Measurements from ENCODE around the gene MGAT3.

The MGAT3 gene

DNA sequence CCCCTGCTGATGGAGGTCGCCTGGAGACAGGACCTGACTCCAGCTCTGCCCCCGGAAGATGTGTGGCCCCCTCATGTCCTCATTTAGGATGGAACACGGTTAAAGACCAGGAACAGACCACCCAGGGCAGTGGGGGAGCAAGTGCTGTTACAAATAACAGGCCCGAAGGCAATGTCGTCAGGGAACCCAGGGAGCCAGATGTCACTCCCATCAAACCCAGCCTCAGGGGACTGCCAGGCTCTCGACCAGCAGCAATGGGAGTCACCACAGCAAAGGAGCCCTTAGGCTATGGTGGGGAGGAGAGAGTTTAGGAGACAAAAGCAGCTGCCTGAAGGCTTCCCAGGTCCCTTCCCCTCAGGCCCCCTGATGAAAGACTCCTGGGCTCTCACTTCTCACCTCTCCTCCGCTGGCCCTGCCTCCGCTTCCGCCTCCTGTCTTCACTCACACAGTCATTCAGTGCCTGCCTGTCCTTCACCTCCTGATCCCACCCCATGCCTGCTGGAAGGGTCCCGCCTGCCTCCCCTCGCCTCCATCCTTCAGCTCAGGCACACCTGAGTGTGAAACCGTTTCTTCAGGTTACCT lies 71.4 kb downstream of the MGAT3 start:
- DNase-seq (ENCODE audit: low spot score): peak; percentile 39

DNA sequence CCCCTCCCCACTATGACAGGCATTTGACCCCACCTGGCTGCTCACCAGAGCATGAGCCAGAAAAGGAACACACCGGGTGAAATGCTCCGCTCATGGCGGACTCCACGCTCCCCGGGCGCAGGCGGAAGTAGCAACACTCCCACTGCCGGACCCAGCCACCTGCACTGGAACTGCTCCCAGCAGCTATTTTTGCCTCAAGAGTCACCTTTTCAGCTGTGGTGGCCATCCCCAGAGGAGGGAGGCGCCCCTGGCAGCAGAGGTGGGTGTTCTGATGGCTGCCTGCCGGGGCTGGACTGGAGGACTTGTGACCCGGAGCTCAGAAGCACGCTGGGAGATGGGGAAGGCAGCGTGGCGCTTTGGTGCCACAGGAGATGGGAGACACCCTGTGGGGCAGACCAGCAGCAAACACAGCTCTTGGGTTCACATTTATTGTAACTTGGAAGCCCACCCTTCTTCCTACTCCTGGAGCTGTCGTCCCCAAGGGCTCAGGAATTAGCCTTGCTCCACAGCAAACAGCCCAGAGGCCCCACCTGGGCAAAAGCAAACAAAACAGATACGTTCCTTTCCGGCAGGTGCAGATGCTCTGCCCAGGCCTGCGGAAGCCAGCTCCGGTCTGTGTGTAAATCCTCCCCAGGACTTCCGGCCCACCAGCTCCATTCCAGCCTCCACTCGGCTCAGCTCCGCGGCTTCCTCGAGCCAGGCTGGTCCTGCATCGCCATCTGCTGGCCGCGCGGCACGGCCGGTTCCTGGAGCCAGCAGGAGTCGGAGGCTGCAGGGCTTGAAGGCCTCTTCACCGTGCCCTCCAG lies 72.1 kb downstream of the MGAT3 start:
- DNase-seq (ENCODE audit: low spot score): peak; percentile 90

GRCh38 chr22:39529487-39529851 lies 72.7 kb downstream of the MGAT3 start:
- DNase-seq (ENCODE audit: low spot score): no peak

DNA sequence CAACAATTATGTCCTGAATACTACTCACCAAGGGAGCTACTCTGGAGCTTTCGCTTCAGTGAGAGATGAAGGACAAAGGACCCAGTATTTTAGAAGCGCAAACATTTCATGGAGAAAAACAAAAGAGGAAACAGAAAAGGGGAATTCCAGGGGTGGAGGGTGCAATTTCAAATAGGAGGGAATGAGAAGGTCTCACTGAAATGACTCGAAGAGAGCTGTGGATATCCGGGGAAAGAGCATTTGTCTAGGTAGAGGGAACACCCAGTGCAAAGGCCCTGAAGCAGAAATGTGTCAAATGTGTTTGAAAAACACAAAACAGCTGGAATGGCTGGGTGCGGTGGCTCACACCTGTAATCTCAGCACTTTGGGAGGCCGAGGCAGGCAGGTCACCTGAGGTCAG lies 73.3 kb downstream of the MGAT3 start:
- no peak for DNase-seq (ENCODE audit: low spot score)

DNA sequence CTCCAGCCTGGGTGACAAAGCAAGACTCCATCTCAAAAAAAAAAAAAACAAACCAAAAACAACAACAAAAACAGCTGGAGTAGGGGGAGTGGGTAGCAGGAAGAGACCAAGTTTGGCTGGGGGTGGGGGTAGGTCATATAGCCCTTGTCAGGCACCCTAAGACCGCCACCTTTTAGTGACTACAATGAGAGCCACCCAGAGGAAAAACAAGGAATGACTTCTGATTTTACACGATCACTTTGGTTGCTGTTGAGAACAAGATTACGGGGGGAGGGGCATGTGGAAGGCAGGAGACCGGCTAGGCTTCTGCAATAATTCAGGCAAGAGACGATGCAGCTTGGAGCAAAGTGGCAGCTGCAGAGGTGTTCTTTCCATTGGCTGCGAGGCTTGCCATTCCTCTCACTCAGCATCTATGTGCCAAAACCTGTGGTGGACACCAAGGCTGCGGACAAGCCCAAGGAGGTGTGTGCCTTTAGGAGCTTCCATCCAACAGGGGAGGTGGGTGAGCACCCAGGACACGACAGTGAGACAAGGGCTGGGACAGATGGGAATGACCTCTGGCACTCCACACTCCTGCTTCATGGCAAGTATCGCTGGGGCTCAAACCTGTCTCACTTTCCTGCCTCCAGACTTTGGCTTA lies 74.0 kb downstream of the MGAT3 start:
- DNase-seq (ENCODE audit: low spot score): peak; percentile 71

GRCh38 chr22:39532215-39533073 lies 75.6 kb downstream of the MGAT3 start, which contains the start of gene RPS19BP1:
TSS of gene RPS19BP1 (minus strand) at chr22:39532748. CDS start at chr22:39532738, 10 bp downstream.
- DNase-seq (ENCODE audit: low spot score): peak; percentile 100

GRCh38 chr22:39534092-39534506 lies 77.3 kb downstream of the MGAT3 start:
- no peak for DNase-seq (ENCODE audit: low spot score)

- DNase-seq (ENCODE audit: low spot score): peak; percentile 79
Observed at GRCh38 chr22:39534591-39535356, 78.0 kb downstream of the MGAT3 start.

GRCh38 chr22:39535357-39535725 lies 78.5 kb downstream of the MGAT3 start:
- DNase-seq (ENCODE audit: low spot score): no peak

- no peak for DNase-seq (ENCODE audit: low spot score)
Observed at GRCh38 chr22:39535831-39536449, 79.1 kb downstream of the MGAT3 start.

DNA sequence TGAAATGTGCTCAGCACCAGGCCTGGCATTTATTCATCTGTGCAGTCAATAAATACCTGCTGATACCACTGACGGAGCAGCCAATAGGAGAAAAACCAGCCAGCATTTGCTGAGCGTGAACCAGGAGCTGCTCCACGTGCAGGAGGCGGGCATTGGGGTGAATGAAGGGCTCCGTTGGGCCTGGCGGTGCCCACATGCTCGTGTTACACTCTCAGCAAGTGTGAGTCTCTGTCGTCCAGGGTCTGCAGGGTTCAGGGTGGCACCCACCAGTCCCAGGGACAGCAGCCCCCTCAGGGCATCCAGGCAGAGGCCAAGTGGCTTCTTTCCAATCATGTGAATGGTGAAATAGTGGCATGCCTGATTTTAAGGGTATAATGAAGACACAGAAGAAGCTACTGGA lies 79.9 kb downstream of the MGAT3 start:
- no peak for DNase-seq (ENCODE audit: low spot score)

DNA sequence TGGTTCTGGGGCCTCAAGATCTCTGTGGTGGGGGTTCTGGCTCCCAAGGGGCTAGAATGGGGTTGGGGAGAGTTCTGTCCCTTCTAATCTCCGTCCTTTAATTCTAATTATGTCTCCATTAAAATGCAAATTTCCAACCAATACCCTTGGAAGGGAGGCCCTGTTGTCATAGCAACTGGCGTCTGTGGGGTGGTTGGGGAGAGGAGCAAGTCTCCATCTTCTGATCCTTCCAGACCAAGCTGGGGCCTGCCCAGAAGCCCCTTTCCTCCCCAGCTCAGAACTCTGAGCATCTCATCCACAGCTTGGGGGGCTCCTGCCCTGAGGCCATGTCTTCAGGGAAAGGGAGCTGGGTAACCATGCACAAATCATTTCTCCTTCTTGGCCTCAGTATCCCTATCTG lies 81.2 kb downstream of the MGAT3 start:
- no peak for DNase-seq (ENCODE audit: low spot score)
